ENCODE measurements around the gene ARHGEF3.
"Not testable (repeated sequence)": the region's sequence is repeated elsewhere in the genome, so short reads cannot be mapped to it uniquely, and the experiment has no call there.

Gene ARHGEF3

GRCh38 chr3:56692001-56692365, 109.8 kb downstream of the ARHGEF3 start:
- H3K4me3 ChIP-seq (ENCODE audit: low read length): not testable (repeated sequence)

GRCh38 chr3:56691165-56692000, 110.4 kb downstream of the ARHGEF3 start:
- H3K9me3 ChIP-seq (ENCODE audit: insufficient read depth, low read length): no peaks in the 10 kb centered on the region
- no peak overlapping the region for H3K4me3 ChIP-seq (ENCODE audit: low read length)
- no peaks in the 10 kb centered on the region for H4K20me1 ChIP-seq (ENCODE audit: insufficient read depth, low read length)
- H3K9ac ChIP-seq (ENCODE audit: low read length): no peak overlapping the region
- no peak overlapping the region for H3K27ac ChIP-seq (ENCODE audit: low read length)
- H3K4me2 ChIP-seq (ENCODE audit: low read length): no peak overlapping the region
- H3K79me2 ChIP-seq (ENCODE audit: low read length): no peaks in the 10 kb centered on the region
- H2AFZ ChIP-seq (ENCODE audit: low read depth, low read length): no peak overlapping the region
- TF ChIP-seq CTCF (IDR thresholded peaks at IDR 0.05; ENCODE audit: low read depth, low read length) (no peak), EZH2phosphoT487 (IDR thresholded peaks at IDR 0.05; ENCODE audit: low read depth) (no peak)
- H3K4me1 ChIP-seq (ENCODE audit: low read length): peaks cover 19% of the 10 kb centered on the region
- no peaks in the 10 kb centered on the region for H3K36me3 ChIP-seq (replicated peaks; ENCODE audit: low read depth, low read length)
- no peaks in the 10 kb centered on the region for H3K27me3 ChIP-seq (ENCODE audit: low read depth, low read length)

More at GRCh38 chr3:56692001-56692365, 109.8 kb downstream of the ARHGEF3 start:
- H3K27ac ChIP-seq (ENCODE audit: low read length); H3K27me3 ChIP-seq (ENCODE audit: low read depth, low read length); H3K36me3 ChIP-seq (replicated peaks; ENCODE audit: low read depth, low read length); H3K9me3 ChIP-seq (ENCODE audit: insufficient read depth, low read length); H3K4me2 ChIP-seq (ENCODE audit: low read length); H3K9ac ChIP-seq (ENCODE audit: low read length); H3K79me2 ChIP-seq (ENCODE audit: low read length); H2AFZ ChIP-seq (ENCODE audit: low read depth, low read length); H4K20me1 ChIP-seq (ENCODE audit: insufficient read depth, low read length): not testable (repeated sequence)
- peaks cover 24% of the 10 kb centered on the region for H3K4me1 ChIP-seq (ENCODE audit: low read length)

GRCh38 chr3:56689303-56689702, 112.4 kb downstream of the ARHGEF3 start:
- Histone ChIP-seq H3K36me3 (replicated peaks; ENCODE audit: low read depth, low read length) (peaks cover 6% of the 10 kb centered on the region), H2AFZ (ENCODE audit: low read depth, low read length) (no peak overlapping the region), H3K9me3 (ENCODE audit: insufficient read depth, low read length) (no peaks in the 10 kb centered on the region), H3K4me2 (ENCODE audit: low read length) (no peak overlapping the region), H3K79me2 (ENCODE audit: low read length) (no peaks in the 10 kb centered on the region), H3K4me3 (ENCODE audit: low read length) (no peak overlapping the region), H4K20me1 (ENCODE audit: insufficient read depth, low read length) (no peaks in the 10 kb centered on the region), H3K27me3 (ENCODE audit: low read depth, low read length) (no peaks in the 10 kb centered on the region), H3K9ac (ENCODE audit: low read length) (no peak overlapping the region), H3K27ac (ENCODE audit: low read length) (no peak overlapping the region), H3K4me1 (ENCODE audit: low read length) (peaks cover 19% of the 10 kb centered on the region)
- TF ChIP-seq EZH2phosphoT487 (IDR thresholded peaks at IDR 0.05; ENCODE audit: low read depth) (no peak), CTCF (IDR thresholded peaks at IDR 0.05; ENCODE audit: low read depth, low read length) (no peak)

GRCh38 chr3:56688191-56688590, 113.6 kb downstream of the ARHGEF3 start:
- H3K4me3 ChIP-seq (ENCODE audit: low read length): no peak overlapping the region
- no peak overlapping the region for H3K4me2 ChIP-seq (ENCODE audit: low read length)
- H3K79me2 ChIP-seq (ENCODE audit: low read length): no peaks in the 10 kb centered on the region
- H2AFZ ChIP-seq (ENCODE audit: low read depth, low read length): no peak overlapping the region
- peaks cover 4% of the 10 kb centered on the region; the same call in 1 of the 2 replicates for H3K9me3 ChIP-seq (ENCODE audit: insufficient read depth, low read length)
- no peak overlapping the region for H3K9ac ChIP-seq (ENCODE audit: low read length)
- peaks cover 16% of the 10 kb centered on the region for H3K36me3 ChIP-seq (replicated peaks; ENCODE audit: low read depth, low read length)
- H3K4me1 ChIP-seq (ENCODE audit: low read length): peaks cover 16% of the 10 kb centered on the region
- no peak overlapping the region for H3K27ac ChIP-seq (ENCODE audit: low read length)
- H4K20me1 ChIP-seq (ENCODE audit: insufficient read depth, low read length): no peaks in the 10 kb centered on the region
- H3K27me3 ChIP-seq (ENCODE audit: low read depth, low read length): no peaks in the 10 kb centered on the region
- TF ChIP-seq CTCF (IDR thresholded peaks at IDR 0.05; ENCODE audit: low read depth, low read length) (no peak), EZH2phosphoT487 (IDR thresholded peaks at IDR 0.05; ENCODE audit: low read depth) (no peak)

Measured in OCI-LY3 (cell line).